ENCODE results near the gene TBC1D1. TPM values are rescaled to one million over a fixed set of nuclear protein-coding genes. Genes with fewer than 3 reads are reported as not detected.
"Not testable (repeated sequence)": the region's sequence is repeated elsewhere in the genome, so short reads cannot be mapped to it uniquely, and the experiment has no call there.

Gene TBC1D1
- total and polyA plus RNA-seq, 10 donors = 49.3 to 142 (median 95.5) TPM

DNA sequence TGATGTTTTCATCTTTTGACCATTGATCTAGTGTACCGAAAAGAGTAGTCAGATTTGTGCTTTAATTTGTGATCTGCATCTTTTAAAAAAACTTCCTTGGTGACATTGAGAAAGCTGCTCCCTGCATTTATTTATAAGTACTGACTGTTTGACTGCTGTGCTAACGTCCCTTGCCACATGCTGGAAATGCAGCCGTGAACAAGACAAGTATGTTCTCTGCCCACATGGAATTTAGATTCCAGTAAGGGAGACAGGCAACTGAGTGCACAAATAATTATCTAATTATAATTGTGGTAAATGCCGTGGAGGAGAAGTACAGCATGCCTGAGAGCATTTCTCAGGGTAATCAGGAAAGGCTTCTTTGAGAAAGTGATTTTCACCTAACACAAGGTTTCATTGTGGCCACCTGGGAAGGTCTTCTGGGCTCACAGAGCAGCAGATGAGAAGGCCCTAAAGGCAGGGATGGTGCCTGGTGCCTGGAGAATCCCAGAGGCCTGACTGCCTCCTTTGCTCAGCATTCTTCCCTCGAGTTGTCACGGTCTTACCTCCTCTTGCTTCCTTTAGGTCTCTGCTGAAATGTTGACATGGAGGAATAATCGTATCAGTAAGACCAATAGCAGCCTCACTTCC, 125.1 kb downstream of the TBC1D1 start:
- H3K27me3 ChIP-seq (replicated peaks in 1 of 7) = no peaks in the 10 kb centered on the region
- no peaks in the 10 kb centered on the region for H3K4me1 ChIP-seq
- 86 to 93% (median 90%) methylated on average over 7 of the region's 7 CpGs for WGBS, 5 donors
- no peaks in the 10 kb centered on the region for H3K9me3 ChIP-seq
- intact Hi-C loops (cut with DNase I; ENCODE audit: low total_unique reads) = no loop called here
- H3K27ac ChIP-seq = no peak overlapping the region
- no peak overlapping the region for H3K4me3 ChIP-seq
- TF ChIP-seq, protein P1, sequence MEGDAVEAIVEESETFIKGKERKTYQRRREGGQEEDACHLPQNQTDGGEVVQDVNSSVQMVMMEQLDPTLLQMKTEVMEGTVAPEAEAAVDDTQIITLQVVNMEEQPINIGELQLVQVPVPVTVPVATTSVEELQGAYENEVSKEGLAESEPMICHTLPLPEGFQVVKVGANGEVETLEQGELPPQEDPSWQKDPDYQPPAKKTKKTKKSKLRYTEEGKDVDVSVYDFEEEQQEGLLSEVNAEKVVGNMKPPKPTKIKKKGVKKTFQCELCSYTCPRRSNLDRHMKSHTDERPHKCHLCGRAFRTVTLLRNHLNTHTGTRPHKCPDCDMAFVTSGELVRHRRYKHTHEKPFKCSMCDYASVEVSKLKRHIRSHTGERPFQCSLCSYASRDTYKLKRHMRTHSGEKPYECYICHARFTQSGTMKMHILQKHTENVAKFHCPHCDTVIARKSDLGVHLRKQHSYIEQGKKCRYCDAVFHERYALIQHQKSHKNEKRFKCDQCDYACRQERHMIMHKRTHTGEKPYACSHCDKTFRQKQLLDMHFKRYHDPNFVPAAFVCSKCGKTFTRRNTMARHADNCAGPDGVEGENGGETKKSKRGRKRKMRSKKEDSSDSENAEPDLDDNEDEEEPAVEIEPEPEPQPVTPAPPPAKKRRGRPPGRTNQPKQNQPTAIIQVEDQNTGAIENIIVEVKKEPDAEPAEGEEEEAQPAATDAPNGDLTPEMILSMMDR (IDR thresholded peaks at IDR 0.05 in 8 of 11, conservative IDR thresholded peaks at IDR 0.05 in 3 of 11) = no peak
- no peak for TF ChIP-seq POLR2AphosphoS5 (IDR thresholded peaks at IDR 0.05)
- no peak for TF ChIP-seq POLR2A (IDR thresholded peaks at IDR 0.05)
- no peak for DNase-seq
- peaks cover 0 to 60% (median 25%) of the 10 kb centered on the region in 6 donors for H3K36me3 ChIP-seq

DNA sequence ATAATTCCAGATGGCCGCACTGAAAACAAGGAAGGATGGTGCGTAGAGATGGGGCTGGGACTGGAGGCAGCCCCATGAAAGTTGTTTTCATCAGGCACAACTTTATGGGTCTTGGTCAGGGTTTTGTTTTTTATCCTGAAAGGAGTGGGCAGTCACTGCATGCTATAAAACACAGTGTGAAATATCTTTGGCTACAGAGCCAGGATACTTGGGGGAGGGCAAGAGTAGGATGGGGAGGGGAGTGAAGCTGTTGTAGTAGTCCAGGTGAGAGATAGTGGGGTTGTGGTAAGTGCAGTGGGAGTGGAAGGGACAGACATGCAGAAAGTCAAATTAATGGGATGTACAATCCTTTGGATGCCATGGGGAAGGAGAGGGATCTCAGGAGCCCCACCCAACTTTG, 125.8 kb downstream of the TBC1D1 start:
- TF ChIP-seq, protein P1 (IDR thresholded peaks at IDR 0.05 in 8 of 11, conservative IDR thresholded peaks at IDR 0.05 in 3 of 11) = no peak
- TF ChIP-seq POLR2AphosphoS5 (IDR thresholded peaks at IDR 0.05) = no peak
- TF ChIP-seq POLR2A (IDR thresholded peaks at IDR 0.05) = no peak
- peaks cover 0 to 67% (median 31%) of the 10 kb centered on the region in 6 donors for H3K36me3 ChIP-seq
- no peaks in the 10 kb centered on the region for H3K9me3 ChIP-seq
- H3K4me1 ChIP-seq = no peaks in the 10 kb centered on the region
- 91 to 100% (median 96%) methylated on average over 2 of the region's 2 CpGs for WGBS, 5 donors
- H3K4me3 ChIP-seq = no peak overlapping the region
- DNase-seq = no peak
- intact Hi-C loops (cut with DNase I; ENCODE audit: low total_unique reads) = no loop called here
- no peak overlapping the region for H3K27ac ChIP-seq
- H3K27me3 ChIP-seq (replicated peaks in 1 of 7) = no peaks in the 10 kb centered on the region

DNA sequence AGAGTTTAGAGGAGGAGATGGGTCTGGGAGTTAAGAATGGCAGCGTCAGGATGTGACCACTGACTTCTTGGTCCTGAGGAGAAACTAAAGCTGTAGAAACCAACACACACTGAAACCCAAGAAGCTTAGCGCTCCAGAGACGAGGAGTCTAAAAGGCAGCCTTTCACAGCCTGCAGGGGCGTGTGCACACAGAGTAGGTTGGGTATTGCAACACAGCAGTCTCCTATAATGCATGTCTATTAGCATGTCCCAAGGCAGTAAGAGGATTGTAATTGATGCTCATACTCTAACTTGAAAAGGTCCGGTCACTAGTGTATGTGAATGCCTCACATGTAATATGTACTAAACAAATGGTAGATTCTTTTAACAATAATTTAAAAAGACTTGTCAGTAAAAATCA, 126.7 kb downstream of the TBC1D1 start:
- no peak for DNase-seq
- no peak overlapping the region for H3K4me3 ChIP-seq
- peaks cover 0 to 76% (median 38%) of the 10 kb centered on the region in 6 donors for H3K36me3 ChIP-seq
- TF ChIP-seq POLR2AphosphoS5 (IDR thresholded peaks at IDR 0.05) (no peak), POLR2A (IDR thresholded peaks at IDR 0.05) (no peak)
- TF ChIP-seq, protein P1 (IDR thresholded peaks at IDR 0.05 in 8 of 11, conservative IDR thresholded peaks at IDR 0.05 in 3 of 11) = no peak
- no peak overlapping the region for H3K27ac ChIP-seq
- 85 to 93% (median 88%) methylated on average over 5 of the region's 5 CpGs for WGBS, 5 donors
- intact Hi-C loops (cut with DNase I; ENCODE audit: low total_unique reads) = no loop called here
- H3K4me1 ChIP-seq = peaks cover 0 to 4% (median 0%) of the 10 kb centered on the region in 6 donors
- H3K9me3 ChIP-seq = no peaks in the 10 kb centered on the region
- no peaks in the 10 kb centered on the region for H3K27me3 ChIP-seq (replicated peaks in 1 of 7)

DNA sequence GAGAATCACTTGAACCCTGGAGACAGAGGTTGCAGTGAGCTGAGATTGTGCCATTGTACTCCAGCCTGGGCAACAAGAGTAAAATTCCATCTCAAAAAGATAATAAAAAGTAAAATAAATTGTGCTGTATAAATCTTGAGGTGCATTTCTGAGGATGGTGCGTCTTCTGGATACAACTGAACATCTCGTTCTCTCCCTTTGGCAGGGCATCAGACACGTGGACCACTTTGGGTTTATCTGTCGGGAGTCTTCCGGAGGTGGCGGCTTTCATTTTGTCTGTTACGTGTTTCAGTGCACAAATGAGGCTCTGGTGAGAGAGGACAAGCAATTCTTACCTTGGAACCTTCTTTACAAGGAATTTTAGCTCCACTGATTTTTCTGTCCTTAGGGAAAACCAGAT, 129.5 kb downstream of the TBC1D1 start:
- Histone ChIP-seq H3K27ac (no peak overlapping the region), H3K36me3 (peaks cover 0 to 83% (median 31%) of the 10 kb centered on the region in 6 donors), H3K4me1 (peaks cover 0 to 24% (median 11%) of the 10 kb centered on the region in 6 donors), H3K4me3 (no peak overlapping the region), H3K9me3 (no peaks in the 10 kb centered on the region), H3K27me3 (replicated peaks in 1 of 7) (no peaks in the 10 kb centered on the region)
- intact Hi-C loops (cut with DNase I; ENCODE audit: low total_unique reads) = loop anchor here (10.0 kb wide), 2 partner anchors 46 to 136 kb away; no protein-coding TSS in a partner anchor
- TF ChIP-seq POLR2A (IDR thresholded peaks at IDR 0.05) (no peak), POLR2AphosphoS5 (IDR thresholded peaks at IDR 0.05) (no peak)
- TF ChIP-seq, protein P1 (IDR thresholded peaks at IDR 0.05 in 8 of 11, conservative IDR thresholded peaks at IDR 0.05 in 3 of 11) = no peak
- no peak for DNase-seq
- WGBS, 5 donors = 92 to 100% (median 97%) methylated on average over 7 of the region's 7 CpGs

DNA sequence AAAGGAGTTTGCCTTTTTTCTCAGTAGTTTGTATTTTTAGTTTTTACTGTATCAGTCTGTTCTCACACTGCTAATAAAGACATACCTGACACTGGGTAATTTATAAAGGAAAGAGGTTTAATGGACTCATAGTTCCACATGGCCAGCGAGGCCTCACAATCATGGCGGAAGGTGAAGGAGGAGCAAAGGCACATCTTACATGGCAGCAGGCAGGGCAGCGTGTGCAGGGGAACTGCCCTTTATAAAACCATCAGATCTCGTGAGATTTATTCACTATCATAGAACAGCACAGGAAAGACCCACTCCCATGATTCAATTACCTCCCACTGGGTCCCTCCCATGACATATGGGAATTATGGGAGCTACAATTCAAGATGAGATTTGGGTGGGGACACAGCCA, 130.1 kb downstream of the TBC1D1 start:
- 95 to 100% (median 98%) methylated on average over 4 of the region's 4 CpGs for WGBS, 5 donors

More for the DNA sequence above, 130.1 kb downstream of the TBC1D1 start:
- Histone ChIP-seq H3K36me3 (peaks cover 0 to 83% (median 29%) of the 10 kb centered on the region in 6 donors), H3K4me1 (peaks cover 0 to 27% (median 11%) of the 10 kb centered on the region in 6 donors)
- intact Hi-C loops (cut with DNase I; ENCODE audit: low total_unique reads) = loop anchor here (10.0 kb wide), 2 partner anchors 46 to 136 kb away; no protein-coding TSS in a partner anchor
- H3K27me3 ChIP-seq (replicated peaks in 1 of 7); DNase-seq; H3K27ac ChIP-seq; H3K9me3 ChIP-seq; H3K4me3 ChIP-seq: not testable (repeated sequence)

Measured in spleen (tissue), 11 donors.